ENCODE results near the gene FAM180A.
"Not testable (repeated sequence)": the region's sequence is repeated elsewhere in the genome, so short reads cannot be mapped to it uniquely, and the experiment has no call there.

FAM180A gene

GRCh38 chr7:135711139-135711469 lies 37.5 kb downstream of the FAM180A start:
- no peak for DNase-seq

- no peak for DNase-seq
These were observed 38.0 kb downstream of the FAM180A start for GRCh38 chr7:135710417-135711138.

GRCh38 chr7:135709508-135709907 lies 39.1 kb downstream of the FAM180A start:
- DNase-seq = no peak

- no peak for DNase-seq
These were observed 40.6 kb downstream of the FAM180A start for GRCh38 chr7:135708041-135708440.

GRCh38 chr7:135707570-135707966 lies 41.0 kb downstream of the FAM180A start:
- no peak for DNase-seq

GRCh38 chr7:135706858-135707569 lies 41.6 kb downstream of the FAM180A start:
- DNase-seq = no peak

- no peak for DNase-seq
These were observed 42.4 kb downstream of the FAM180A start for GRCh38 chr7:135706038-135706742.

GRCh38 chr7:135704698-135705097 lies 43.9 kb downstream of the FAM180A start:
- DNase-seq = no peak

- no peak for DNase-seq
These were observed 44.5 kb downstream of the FAM180A start for GRCh38 chr7:135704074-135704473.

GRCh38 chr7:135697276-135698049 lies 51.1 kb downstream of the FAM180A start:
- peak; percentile 20 for DNase-seq

- DNase-seq = no peak
These were observed 55.1 kb downstream of the FAM180A start for GRCh38 chr7:135693558-135693957.

GRCh38 chr7:135692606-135693005 lies 56.0 kb downstream of the FAM180A start:
- not testable (repeated sequence) for DNase-seq

GRCh38 chr7:135692055-135692454 lies 56.6 kb downstream of the FAM180A start:
- DNase-seq = no peak

- no peak for DNase-seq
These were observed 58.0 kb downstream of the FAM180A start for GRCh38 chr7:135690566-135690965.

- DNase-seq = no peak
These were observed 61.1 kb downstream of the FAM180A start for GRCh38 chr7:135687466-135687865.

GRCh38 chr7:135685306-135686084 lies 63.1 kb downstream of the FAM180A start:
- no peak for DNase-seq

- no peak for DNase-seq
These were observed 63.9 kb downstream of the FAM180A start for GRCh38 chr7:135684699-135685098.

GRCh38 chr7:135684136-135684535 lies 64.5 kb downstream of the FAM180A start:
- no peak for DNase-seq

GRCh38 chr7:135683609-135684008 lies 65.0 kb downstream of the FAM180A start:
- no peak for DNase-seq

GRCh38 chr7:135682191-135682590 lies 66.4 kb downstream of the FAM180A start:
- no peak for DNase-seq

- DNase-seq = no peak
These were observed 66.9 kb downstream of the FAM180A start for GRCh38 chr7:135681762-135682161.

Measured in NCI-H524 treated with DMSO at 0.1 percent for 48 hours (cell line).